ENCODE results near the gene PLCB1.

PLCB1 gene

DNA sequence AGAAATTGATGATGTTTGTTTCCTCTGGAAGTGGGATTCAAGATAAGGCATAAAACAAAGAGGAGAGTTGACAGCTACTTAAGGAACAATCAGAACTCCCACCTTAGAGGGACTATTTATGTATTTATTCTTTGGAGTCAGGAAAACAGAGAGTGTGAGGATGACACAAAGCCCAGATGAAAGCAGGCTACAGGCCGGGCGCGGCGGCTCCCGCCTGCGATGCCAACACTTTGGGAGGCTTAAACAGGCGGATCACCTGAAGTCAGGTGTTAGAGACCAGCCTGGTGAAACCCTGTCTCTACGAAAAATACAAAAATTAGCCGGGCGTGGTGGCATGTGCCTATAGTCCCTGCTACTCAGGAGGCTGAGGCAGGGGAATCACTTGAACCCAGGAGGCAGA lies 543.8 kb downstream of the PLCB1 start:
- DNase-seq: no peak

- DNase-seq: no peak
Measured at GRCh38 chr20:8678098-8678776, 546.2 kb downstream of the PLCB1 start.

- DNase-seq: no peak
Measured at GRCh38 chr20:8689337-8689736, 557.3 kb downstream of the PLCB1 start.

GRCh38 chr20:8690074-8690473 lies 558.0 kb downstream of the PLCB1 start:
- DNase-seq: no peak

DNA sequence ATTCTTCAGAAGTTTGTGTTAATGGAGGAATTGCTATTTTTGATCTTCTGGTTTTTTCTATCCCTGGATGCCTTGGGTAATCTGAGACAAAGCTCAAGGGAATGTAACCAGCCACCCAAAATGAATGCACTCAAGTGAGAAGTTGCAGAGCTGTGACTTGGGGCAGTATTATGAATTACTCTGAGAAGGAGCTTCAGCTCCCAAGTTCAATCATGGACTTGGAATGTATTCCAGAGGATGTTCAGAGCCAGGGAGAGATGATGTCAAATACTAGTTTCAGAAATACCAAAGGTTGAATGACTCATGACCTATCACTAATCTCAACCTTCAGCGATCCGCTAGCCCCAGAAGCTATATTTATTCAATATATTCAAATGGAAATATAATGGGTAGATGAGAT lies 561.6 kb downstream of the PLCB1 start:
- DNase-seq: no peak

- no peak for DNase-seq
Measured at GRCh38 chr20:8700756-8701155, 568.7 kb downstream of the PLCB1 start.

- no peak for DNase-seq
Measured at GRCh38 chr20:8706961-8707700, 575.1 kb downstream of the PLCB1 start.

GRCh38 chr20:8709627-8710026 lies 577.6 kb downstream of the PLCB1 start:
- no peak for DNase-seq

DNA sequence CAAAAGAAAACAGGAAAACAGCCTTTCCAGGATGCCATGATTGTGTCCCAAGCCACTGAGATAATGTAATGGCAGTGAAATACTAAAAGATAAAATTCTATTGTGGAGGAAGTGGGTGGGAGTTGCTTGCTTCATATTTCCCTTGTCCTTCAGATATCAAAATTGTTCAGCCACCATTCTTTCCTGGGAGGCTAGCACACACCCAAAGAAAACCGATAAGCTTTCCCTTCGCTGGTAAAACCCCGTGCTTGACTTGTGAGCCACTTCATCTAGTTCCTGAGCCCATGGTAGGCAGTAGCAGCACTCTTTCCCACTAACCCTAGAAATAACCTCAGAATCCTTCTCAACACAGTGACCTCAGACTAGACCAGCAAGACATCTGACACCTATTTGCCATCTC lies 579.4 kb downstream of the PLCB1 start:
- DNase-seq: no peak

DNA sequence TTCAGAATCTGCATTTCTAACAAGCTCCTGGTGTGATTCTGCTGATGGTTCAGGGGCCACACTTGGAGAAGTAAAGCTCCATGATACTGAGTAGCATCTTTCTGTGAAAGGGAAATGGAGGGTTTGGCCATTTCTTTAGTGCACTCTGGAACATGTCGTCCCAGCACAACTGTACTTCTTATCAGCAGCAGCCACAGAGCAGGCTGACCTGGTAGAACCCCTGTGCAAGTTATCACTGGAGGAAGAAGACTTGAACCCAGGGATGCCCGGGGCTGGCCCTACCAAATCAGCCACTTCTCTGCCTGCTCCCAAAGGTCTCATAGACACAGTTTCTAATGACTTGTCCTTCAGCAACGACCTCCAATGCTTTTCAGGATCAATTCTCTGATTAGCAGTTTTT lies 582.1 kb downstream of the PLCB1 start:
- no peak for DNase-seq

DNA sequence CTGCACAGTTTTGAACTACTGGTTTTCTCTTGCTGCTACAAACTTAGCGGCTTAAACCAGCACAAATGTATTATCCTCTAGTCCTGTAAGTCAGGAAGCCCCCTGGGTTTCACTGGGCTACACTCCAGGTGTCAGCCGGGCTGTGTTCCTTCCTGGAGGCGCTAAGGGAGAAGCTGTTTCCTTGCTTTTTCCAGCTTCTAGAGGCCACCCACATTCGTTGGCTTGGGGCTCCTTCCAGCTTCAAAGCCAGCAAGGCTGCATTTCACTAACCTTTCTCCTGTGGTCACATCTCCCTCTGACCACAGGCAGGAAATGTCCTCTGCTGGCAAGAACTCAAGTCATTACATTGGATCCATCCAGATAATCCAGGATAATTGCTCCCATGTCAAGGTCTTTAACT lies 586.2 kb downstream of the PLCB1 start:
- no peak for DNase-seq

- no peak for DNase-seq
Measured at GRCh38 chr20:8720089-8720488, 588.0 kb downstream of the PLCB1 start.

- DNase-seq: peak; percentile 16
Measured at GRCh38 chr20:8721098-8721497, 589.0 kb downstream of the PLCB1 start.

GRCh38 chr20:8722277-8722928 lies 590.3 kb downstream of the PLCB1 start:
- no peak for DNase-seq

GRCh38 chr20:8723296-8723695 lies 591.2 kb downstream of the PLCB1 start:
- DNase-seq: no peak

DNA sequence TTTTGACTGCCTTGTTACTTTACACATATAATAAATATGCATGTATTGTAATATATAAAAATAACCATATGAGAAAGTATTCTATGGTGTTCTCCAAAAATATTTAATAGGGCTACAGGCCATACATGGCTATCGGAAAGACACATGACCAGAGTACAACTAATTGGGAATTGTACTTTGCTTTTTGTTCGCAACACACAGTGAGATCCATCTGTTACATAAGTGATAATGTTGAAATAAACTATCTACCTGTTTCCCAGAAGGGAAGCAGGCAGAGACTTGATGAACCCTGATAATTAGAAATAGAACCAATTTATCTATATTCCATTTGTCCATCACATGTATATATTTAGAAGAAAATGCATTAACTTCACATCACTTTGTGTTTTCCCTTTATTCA lies 592.8 kb downstream of the PLCB1 start:
- no peak for DNase-seq

GRCh38 chr20:8726460-8726859 lies 594.4 kb downstream of the PLCB1 start:
- DNase-seq: no peak

DNA sequence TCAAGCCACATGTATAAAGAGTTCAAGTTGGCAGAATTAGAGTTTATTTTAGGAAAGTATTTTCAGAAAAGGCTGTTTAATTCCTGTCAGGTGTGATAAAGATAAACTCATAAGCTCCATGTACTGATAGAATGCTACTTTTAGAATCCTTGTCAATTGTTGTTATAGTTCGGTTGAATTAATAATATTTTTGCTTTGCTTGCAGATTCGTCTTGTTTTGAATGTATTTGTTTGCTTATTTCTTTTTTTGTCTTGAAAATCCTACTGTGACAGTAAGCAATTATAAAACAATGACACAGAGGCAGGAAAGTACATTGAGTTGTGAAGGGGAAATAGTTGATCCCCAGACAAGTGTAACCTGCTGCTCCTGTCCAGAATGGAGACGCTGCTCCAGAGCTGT lies 602.9 kb downstream of the PLCB1 start:
- no peak for DNase-seq

- no peak for DNase-seq
Measured at GRCh38 chr20:8735674-8736073, 603.6 kb downstream of the PLCB1 start.

GRCh38 chr20:8740265-8740664 lies 608.2 kb downstream of the PLCB1 start:
- no peak for DNase-seq

DNA sequence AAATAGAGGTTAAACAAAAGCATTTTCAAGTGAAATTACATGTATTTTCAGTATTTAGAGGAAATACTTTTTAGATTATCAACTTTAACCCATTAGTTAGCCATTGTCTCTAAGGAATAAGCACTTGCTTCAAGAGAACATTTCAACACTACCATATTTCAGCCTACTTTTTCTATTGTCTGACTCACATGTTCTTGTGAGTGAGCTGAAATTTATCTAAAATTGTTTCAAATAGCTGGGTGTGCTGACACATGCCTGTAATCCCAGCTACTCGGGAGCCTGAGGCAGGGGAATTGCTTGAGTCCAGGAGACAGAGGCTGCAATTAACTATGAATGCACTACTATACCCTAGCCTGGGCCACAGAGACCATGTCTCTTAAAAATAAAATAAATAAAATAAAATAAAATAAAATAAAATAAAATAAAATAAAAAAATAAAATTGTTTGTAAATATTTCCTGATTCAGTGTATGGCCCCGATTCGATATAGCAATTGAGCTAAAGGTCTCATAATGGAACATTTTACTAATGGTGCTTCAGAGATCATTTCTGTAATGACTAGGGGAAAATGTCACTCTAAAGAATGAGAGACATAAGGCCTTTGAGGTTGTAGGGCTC lies 612.3 kb downstream of the PLCB1 start:
- DNase-seq: no peak

DNA sequence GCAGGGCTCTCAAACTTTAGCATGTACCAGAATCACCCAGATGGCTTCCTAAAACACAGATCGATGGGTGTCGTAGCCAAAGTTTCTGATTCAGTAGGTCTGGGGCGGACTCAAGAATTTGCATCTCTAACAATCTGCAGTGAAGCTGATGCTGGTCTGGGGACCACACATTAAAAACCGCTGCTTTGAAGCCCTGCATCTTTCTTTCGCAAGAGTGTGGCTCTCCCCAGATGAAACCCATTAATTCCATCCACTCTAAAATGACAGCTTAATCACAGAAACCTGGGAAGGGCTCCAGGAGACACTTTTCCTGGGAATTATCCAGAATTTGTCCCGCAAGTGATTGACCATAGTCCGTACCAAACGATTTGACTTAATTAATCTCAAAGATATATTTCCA lies 617.0 kb downstream of the PLCB1 start:
- no peak for DNase-seq

DNA sequence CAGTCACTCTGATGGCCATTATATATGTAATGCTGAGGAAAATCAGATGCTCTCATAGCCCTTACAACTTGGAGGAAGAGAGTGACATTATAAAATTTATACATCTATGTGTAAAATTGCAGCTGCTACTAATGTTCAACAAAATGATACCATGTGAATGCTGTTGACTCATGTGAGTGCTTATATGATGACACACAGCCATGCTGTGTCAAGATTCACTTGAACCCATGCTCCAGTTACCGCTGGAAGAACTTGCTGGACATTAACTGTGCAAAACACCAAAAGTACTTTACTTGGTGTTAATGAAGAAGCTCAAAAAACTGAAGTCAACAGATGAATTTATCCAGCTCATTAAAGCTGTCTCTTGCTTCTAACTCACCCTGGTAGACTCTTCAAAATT lies 617.9 kb downstream of the PLCB1 start:
- no peak for DNase-seq

Measured in NCI-H1436 treated with DMSO at 0.1 percent for 48 hours (cell line).